T-cell (primary cell): ENCODE measurements around the gene RMND5B. TPM values are rescaled to one million over a fixed set of nuclear protein-coding genes. Genes with fewer than 3 reads are reported as not detected.
"Not testable (repeated sequence)": the region's sequence is repeated elsewhere in the genome, so short reads cannot be mapped to it uniquely, and the experiment has no call there.

Source experiments
- ATAC-seq, 4 experiments: fragments of 200-7000 bp in 3 of 4; fragments of 150-1000 bp in 1 of 4; cut with Tn5 transposase; replicated peaks in 1 of 4; 1 replicate in 3 of 4; 2 replicates in 1 of 4; pipeline ENCODE4 v1.10.0; 2021; ENCODE audit warnings: moderate library complexity in 3 of 4, mild to moderate bottlenecking in 2 of 4, moderate number of reproducible peaks in 1 of 4
- CTCF ChIA-PET, 2 donors: fragments of 300-600 bp; sonication (Branson Sonifier 250); formaldehyde crosslinking; loops; one replicate each; lab custom pipeline; 2022; ENCODE audit warnings: antibody characterized with exemption in 2 of 2; lab: Charles Lee
- POLR2A ChIA-PET, 2 donors: fragments of 300-600 bp; sonication (Branson Sonifier 250); formaldehyde crosslinking; loops; one replicate each; lab custom pipeline; 2022; ENCODE audit warnings: antibody characterized with exemption in 2 of 2; lab: Charles Lee
- DNase-seq, 35 experiments: peaks; one replicate each; pipeline versions ENCODE4 v3.0.0 to v3.0.0-alpha.2; 2013 to 2023
- H3K27ac ChIP-seq: one replicate; pipeline ENCODE4 v1.5.1; 2013; ENCODE audit warnings: low read length
- H3K27me3 ChIP-seq, 2 experiments: replicated peaks in 1 of 2; 1 replicate in 1 of 2; 2 replicates in 1 of 2; pipeline versions ENCODE4 v1.6.1 to v1.7.0; 2013; ENCODE audit warnings: low read length in 1 of 2, mixed read lengths in 1 of 2; ENCODE audit not compliant: control insufficient read depth in 2 of 2, insufficient read depth in 2 of 2; ENCODE audit errors: extremely low read depth in 1 of 2
- H3K36me3 ChIP-seq, 2 donors: 1 replicate in 1 of 2; 2 replicates in 1 of 2; pipeline versions ENCODE4 v1.6.1 to v1.7.0; 2013; ENCODE audit warnings: low read length in 1 of 2; ENCODE audit not compliant: control insufficient read depth in 2 of 2, insufficient read depth in 1 of 2; ENCODE audit errors: extremely low read depth in 1 of 2
- H3K4me1 ChIP-seq, 2 experiments: 1 replicate in 1 of 2; 2 replicates in 1 of 2; pipeline versions ENCODE4 v1.6.1 to v1.7.0; 2013; ENCODE audit warnings: low read length in 2 of 2, mixed read lengths in 1 of 2; ENCODE audit not compliant: insufficient read depth in 2 of 2, control insufficient read depth in 1 of 2; ENCODE audit errors: extremely low read depth in 1 of 2
- H3K4me3 ChIP-seq, 2 donors: 1 replicate in 1 of 2; 2 replicates in 1 of 2; pipeline versions ENCODE4 v1.5.1 to v1.7.0; 2013; ENCODE audit warnings: mild to moderate bottlenecking in 2 of 2, low read length in 1 of 2, moderate library complexity in 1 of 2; ENCODE audit not compliant: control insufficient read depth in 1 of 2; ENCODE audit errors: extremely low read depth in 1 of 2
- H3K9me3 ChIP-seq: 2 replicates; pipeline ENCODE4 v1.7.0; 2013
- H3K27ac Mint-ChIP-seq, 2 donors: one replicate each; pipeline ENCODE4 v1.8.0; 2020 to 2021; ENCODE audit warnings: mild to moderate bottlenecking in 2 of 2, mixed read lengths in 2 of 2
- H3K27me3 Mint-ChIP-seq, 2 donors: one replicate each; pipeline ENCODE4 v1.8.0; 2021 to 2022; ENCODE audit warnings: mixed read lengths in 2 of 2
- H3K36me3 Mint-ChIP-seq: one replicate; pipeline ENCODE4 v1.8.0; 2021; ENCODE audit warnings: mixed read lengths
- H3K4me1 Mint-ChIP-seq, 3 donors: one replicate each; pipeline ENCODE4 v1.8.0; 2020 to 2022; ENCODE audit warnings: mixed read lengths in 3 of 3, mild to moderate bottlenecking in 1 of 3
- H3K4me3 Mint-ChIP-seq, 3 donors: one replicate each; pipeline ENCODE4 v1.8.0; 2020 to 2022; ENCODE audit warnings: mild to moderate bottlenecking in 3 of 3, mixed read lengths in 3 of 3, moderate library complexity in 3 of 3
- H3K9me3 Mint-ChIP-seq, 3 donors: one replicate each; pipeline ENCODE4 v1.8.0; 2020 to 2022; ENCODE audit warnings: mixed read lengths in 3 of 3
- WGBS: methylation state at CpG from one replicate; pipeline ENCODE4 v1.1.5; 2013; ENCODE audit warnings: missing lambda C conversion rate; ENCODE audit not compliant: insufficient coverage; 5-methylcytosine and 5-hydroxymethylcytosine counted together
- total RNA-seq, 35 experiments: library from RNA in 6 of 35; stranded (reverse) in 6 of 35; fragments of 120-200 nt in 1 of 35; gene quantifications; one replicate each; pipeline versions ENCODE4 v1.2.1 to v1.2.4 and lab custom pipeline; 2013 to 2026

Gene RMND5B
- total RNA-seq, 5 donors from 2014 or later (not counting 1 experiment from before 2014, with no cell fraction given), result 22.4 to 40.9 (median 34.7) TPM

- no peak for ATAC-seq
Measured at GRCh38 chr5:178192787-178193186, 62.0 kb downstream of the RMND5B start.

GRCh38 chr5:178193251-178193809 is 62.5 kb downstream of the RMND5B start:
- H3K9me3 ChIP-seq, result no peaks in the 10 kb centered on the region
- H3K27me3 ChIP-seq, result peaks cover 0 to 28% of the 10 kb centered on the region in 2 experiments
- peaks cover 6 to 20% of the 10 kb centered on the region in 2 experiments for H3K4me1 ChIP-seq
- no peaks in the 10 kb centered on the region for H3K36me3 Mint-ChIP-seq
- ATAC-seq, result peak in 1 of 4 experiments; percentile 37
- DNase-seq, result no peak
- ChIA-PET CTCF (no interaction called here), POLR2A (no interaction called here)
- H3K27me3 Mint-ChIP-seq, result peaks cover 11 to 28% of the 10 kb centered on the region in 2 donors
- peak overlapping the region in 1 of 3 donors; percentile 4 for H3K4me3 Mint-ChIP-seq
- WGBS, result 24% methylated on average over 8 of the region's 8 CpGs
- H3K27ac Mint-ChIP-seq, result peak overlapping the region in 1 of 2 donors; percentile 44
- H3K4me3 ChIP-seq, result no peak overlapping the region
- no peaks in the 10 kb centered on the region for H3K36me3 ChIP-seq
- no peak overlapping the region for H3K27ac ChIP-seq
- H3K4me1 Mint-ChIP-seq, result peaks cover 14 to 18% (median 16%) of the 10 kb centered on the region in 3 donors
- no peaks in the 10 kb centered on the region for H3K9me3 Mint-ChIP-seq

More at GRCh38 chr5:178192787-178193186, 62.0 kb downstream of the RMND5B start:
- peaks cover 0 to 32% of the 10 kb centered on the region in 2 experiments for H3K27me3 ChIP-seq
- peaks cover 6 to 20% of the 10 kb centered on the region in 2 experiments for H3K4me1 ChIP-seq
- WGBS, result 90% methylated on average over 3 of the region's 7 CpGs
- H3K4me1 Mint-ChIP-seq, result peaks cover 14 to 18% (median 16%) of the 10 kb centered on the region in 3 donors
- no peaks in the 10 kb centered on the region for H3K9me3 ChIP-seq
- CTCF ChIA-PET, result no interaction called here
- no peaks in the 10 kb centered on the region for H3K36me3 Mint-ChIP-seq
- H3K27me3 Mint-ChIP-seq, result peaks cover 12 to 29% of the 10 kb centered on the region in 2 donors
- no peak for DNase-seq
- no peaks in the 10 kb centered on the region for H3K9me3 Mint-ChIP-seq
- H3K36me3 ChIP-seq, result no peaks in the 10 kb centered on the region
- no peak overlapping the region for H3K4me3 Mint-ChIP-seq
- peak overlapping the region in 1 of 2 donors; percentile 46 for H3K27ac Mint-ChIP-seq
- H3K4me3 ChIP-seq, result no peak overlapping the region
- H3K27ac ChIP-seq, result no peak overlapping the region
- POLR2A ChIA-PET, result no interaction called here

- no peaks in the 10 kb centered on the region for H3K36me3 ChIP-seq
- Mint-ChIP-seq H3K36me3 (no peaks in the 10 kb centered on the region), H3K9me3 (no peaks in the 10 kb centered on the region), H3K27me3 (peaks cover 6 to 21% of the 10 kb centered on the region in 2 donors), H3K4me1 (peaks cover 14 to 18% (median 16%) of the 10 kb centered on the region in 3 donors), H3K4me3 (no peak overlapping the region), H3K27ac (no peak overlapping the region)
- POLR2A ChIA-PET, result interaction anchor here in 1 of 2 donors (1.0 kb wide), 1 partner anchor 17 kb away, joined by 3 read pairs; no protein-coding TSS in a partner anchor
- CTCF ChIA-PET, result no interaction called here
- H3K27me3 ChIP-seq, result peaks cover 0 to 21% of the 10 kb centered on the region in 2 experiments
- DNase-seq (peak in 1 of 35 experiments; percentile 9), ATAC-seq (peak in 2 of 4 experiments; percentile 48 to 49)
- no peak overlapping the region for H3K27ac ChIP-seq
- no peaks in the 10 kb centered on the region for H3K9me3 ChIP-seq
- WGBS, result 18% methylated on average over 7 of the region's 7 CpGs
- peaks cover 6 to 20% of the 10 kb centered on the region in 2 experiments for H3K4me1 ChIP-seq
- no peak overlapping the region for H3K4me3 ChIP-seq
Measured at GRCh38 chr5:178194026-178194425, 63.2 kb downstream of the RMND5B start.

GRCh38 chr5:178196281-178196812 is 65.5 kb downstream of the RMND5B start:
- H3K4me3 Mint-ChIP-seq, result no peak overlapping the region
- no peaks in the 10 kb centered on the region for H3K9me3 Mint-ChIP-seq
- CTCF ChIA-PET, result no interaction called here
- Histone ChIP-seq H3K9me3 (no peaks in the 10 kb centered on the region), H3K27ac (no peak overlapping the region), H3K4me1 (peaks cover 6 to 20% of the 10 kb centered on the region in 2 experiments), H3K4me3 (no peak overlapping the region), H3K36me3 (no peaks in the 10 kb centered on the region), H3K27me3 (peaks cover 0 to 15% of the 10 kb centered on the region in 2 experiments)
- H3K27ac Mint-ChIP-seq, result no peak overlapping the region
- 79% methylated on average over 5 of the region's 7 CpGs for WGBS
- peaks cover 14 to 18% (median 16%) of the 10 kb centered on the region in 3 donors for H3K4me1 Mint-ChIP-seq
- ATAC-seq (no peak), DNase-seq (no peak)
- POLR2A ChIA-PET, result no interaction called here
- no peaks in the 10 kb centered on the region for H3K36me3 Mint-ChIP-seq
- H3K27me3 Mint-ChIP-seq, result peaks cover 6 to 21% of the 10 kb centered on the region in 2 donors

GRCh38 chr5:178196986-178197385 is 66.2 kb downstream of the RMND5B start:
- CTCF ChIA-PET, result no interaction called here
- no peak overlapping the region for H3K27ac Mint-ChIP-seq
- peaks cover 6 to 19% of the 10 kb centered on the region in 2 donors for H3K27me3 Mint-ChIP-seq
- ATAC-seq (no peak), DNase-seq (no peak)
- peaks cover 14 to 18% (median 16%) of the 10 kb centered on the region in 3 donors for H3K4me1 Mint-ChIP-seq
- WGBS, result 92% methylated on average over 7 of the region's 8 CpGs
- Histone ChIP-seq H3K4me1 (peaks cover 6 to 20% of the 10 kb centered on the region in 2 experiments), H3K27ac (no peak overlapping the region), H3K36me3 (no peaks in the 10 kb centered on the region), H3K4me3 (no peak overlapping the region), H3K27me3 (peaks cover 0 to 15% of the 10 kb centered on the region in 2 experiments), H3K9me3 (no peaks in the 10 kb centered on the region)
- H3K9me3 Mint-ChIP-seq, result no peaks in the 10 kb centered on the region
- H3K36me3 Mint-ChIP-seq, result no peaks in the 10 kb centered on the region
- POLR2A ChIA-PET, result no interaction called here
- H3K4me3 Mint-ChIP-seq, result no peak overlapping the region

- Mint-ChIP-seq H3K4me1 (peaks cover 12% of the 10 kb centered on the region in 3 donors), H3K27me3 (peaks cover 3 to 12% of the 10 kb centered on the region in 2 donors)
- POLR2A ChIA-PET, H3K4me3 ChIP-seq, H3K9me3 Mint-ChIP-seq, DNase-seq, H3K36me3 Mint-ChIP-seq, H3K27ac ChIP-seq, H3K36me3 ChIP-seq, H3K27ac Mint-ChIP-seq, ATAC-seq, H3K9me3 ChIP-seq, H3K4me3 Mint-ChIP-seq: not testable (repeated sequence)
- H3K4me1 ChIP-seq, result peaks cover 6 to 16% of the 10 kb centered on the region in 2 experiments
- 96% methylated on average over 4 of the region's 11 CpGs for WGBS
- H3K27me3 ChIP-seq, result peaks cover 0 to 15% of the 10 kb centered on the region in 2 experiments
- CTCF ChIA-PET, result interaction anchor here (0.6 to 0.7 kb wide), 2 partner anchors 164 to 1691 kb away, joined by 3 to 5 read pairs; no protein-coding TSS in a partner anchor
Measured at GRCh38 chr5:178198151-178198550, 67.3 kb downstream of the RMND5B start.
